Measurements from ENCODE around the gene TRIM27. TPM values are rescaled to one million over a fixed set of nuclear protein-coding genes. Genes with fewer than 3 reads are reported as not detected.

Gene TRIM27
- total and polyA plus RNA-seq, 2 donors (not counting 1 experiment from before 2014, with no cell fraction given), result 42.7 to 43.8 TPM

DNA sequence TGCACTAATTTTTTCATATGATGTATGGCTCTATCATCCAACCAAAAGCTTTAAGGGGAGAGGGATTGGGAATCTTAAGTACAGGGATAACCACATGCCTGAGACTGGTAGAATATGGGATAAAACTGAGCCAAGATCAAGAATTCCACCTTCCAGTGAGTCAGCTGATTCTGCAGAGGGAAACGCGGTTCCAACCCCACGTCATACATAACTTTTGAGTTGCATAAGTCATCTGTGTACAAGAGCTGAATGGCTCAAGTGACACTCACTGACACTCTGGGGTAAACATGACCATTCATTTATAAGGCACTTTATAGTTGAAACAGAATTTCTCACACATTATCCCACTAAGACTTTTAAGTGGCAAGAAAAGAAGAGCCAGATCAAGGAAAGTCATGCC lies 16.4 kb downstream of the TRIM27 start:
- no peak overlapping the region for H3K4me3 ChIP-seq (replicated peaks in 1 of 4; ENCODE audit: control extremely low read depth in 1 of 4, insufficient read depth in 1 of 4, low read depth in 3 of 4, low read length in 4 of 4)
- TF ChIP-seq, protein P1, sequence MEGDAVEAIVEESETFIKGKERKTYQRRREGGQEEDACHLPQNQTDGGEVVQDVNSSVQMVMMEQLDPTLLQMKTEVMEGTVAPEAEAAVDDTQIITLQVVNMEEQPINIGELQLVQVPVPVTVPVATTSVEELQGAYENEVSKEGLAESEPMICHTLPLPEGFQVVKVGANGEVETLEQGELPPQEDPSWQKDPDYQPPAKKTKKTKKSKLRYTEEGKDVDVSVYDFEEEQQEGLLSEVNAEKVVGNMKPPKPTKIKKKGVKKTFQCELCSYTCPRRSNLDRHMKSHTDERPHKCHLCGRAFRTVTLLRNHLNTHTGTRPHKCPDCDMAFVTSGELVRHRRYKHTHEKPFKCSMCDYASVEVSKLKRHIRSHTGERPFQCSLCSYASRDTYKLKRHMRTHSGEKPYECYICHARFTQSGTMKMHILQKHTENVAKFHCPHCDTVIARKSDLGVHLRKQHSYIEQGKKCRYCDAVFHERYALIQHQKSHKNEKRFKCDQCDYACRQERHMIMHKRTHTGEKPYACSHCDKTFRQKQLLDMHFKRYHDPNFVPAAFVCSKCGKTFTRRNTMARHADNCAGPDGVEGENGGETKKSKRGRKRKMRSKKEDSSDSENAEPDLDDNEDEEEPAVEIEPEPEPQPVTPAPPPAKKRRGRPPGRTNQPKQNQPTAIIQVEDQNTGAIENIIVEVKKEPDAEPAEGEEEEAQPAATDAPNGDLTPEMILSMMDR (conservative IDR thresholded peaks at IDR 0.05 in 1 of 2, IDR thresholded peaks at IDR 0.05 in 1 of 2; ENCODE audit: low read depth in 1 of 2, low read length in 2 of 2), result no peak
- TF ChIP-seq EZH2 (IDR thresholded peaks at IDR 0.05; ENCODE audit: low read length, missing control alignments), result no peak
- H4K20me1 ChIP-seq (ENCODE audit: control insufficient read depth, extremely low read depth, insufficient read depth, low read length), result no peaks in the 10 kb centered on the region
- peak; percentile 75 to 96 for DNase-seq (ENCODE audit: low read depth in 2 of 2)
- no peak overlapping the region for H2AFZ ChIP-seq (ENCODE audit: low read length)
- no peaks in the 10 kb centered on the region for H3K27me3 ChIP-seq (ENCODE audit: control insufficient read depth, insufficient read depth, low read length)
- H3K79me2 ChIP-seq (ENCODE audit: control insufficient read depth, insufficient read depth, low read length), result no peaks in the 10 kb centered on the region
- H3K27ac ChIP-seq (ENCODE audit: insufficient read depth, low read length), result peak overlapping the region; percentile 27
- H3K4me2 ChIP-seq (ENCODE audit: extremely low read depth, insufficient read depth, low read length), result no peak overlapping the region
- no peak overlapping the region for H3K9ac ChIP-seq (ENCODE audit: insufficient read depth, low read length)
- no peaks in the 10 kb centered on the region for H3K9me3 ChIP-seq (ENCODE audit: control insufficient read depth, insufficient read depth, low read depth, low read length)
- peaks cover 30% of the 10 kb centered on the region for H3K36me3 ChIP-seq (ENCODE audit: control insufficient read depth, insufficient read depth, low read length)
- H3K4me1 ChIP-seq (ENCODE audit: control insufficient read depth, extremely low read depth, insufficient read depth, low read length), result no peaks in the 10 kb centered on the region

DNA sequence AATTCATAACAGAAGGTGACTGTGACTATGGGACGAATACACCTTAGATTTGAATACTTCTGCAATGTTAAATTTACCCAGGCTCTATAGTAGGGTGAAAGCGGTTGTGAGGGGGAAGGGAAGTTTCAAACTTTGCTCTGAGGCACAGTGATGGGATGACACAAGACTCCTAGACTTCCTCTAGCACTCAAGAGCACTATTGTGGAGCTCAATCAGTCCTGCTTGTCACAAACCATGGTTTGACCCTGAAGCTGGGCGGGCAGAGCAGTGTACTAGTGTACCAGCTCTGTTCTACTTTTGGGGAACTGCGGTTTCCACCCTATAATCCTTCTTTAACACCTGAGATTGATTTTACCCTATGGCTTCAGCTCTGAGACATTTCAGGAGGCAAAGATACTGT lies 17.1 kb downstream of the TRIM27 start:
- H3K27ac ChIP-seq (ENCODE audit: insufficient read depth, low read length), result no peak overlapping the region
- TF ChIP-seq, protein P1 (conservative IDR thresholded peaks at IDR 0.05 in 1 of 2, IDR thresholded peaks at IDR 0.05 in 1 of 2; ENCODE audit: low read depth in 1 of 2, low read length in 2 of 2), result no peak
- no peak for TF ChIP-seq EZH2 (IDR thresholded peaks at IDR 0.05; ENCODE audit: low read length, missing control alignments)
- H2AFZ ChIP-seq (ENCODE audit: low read length), result no peak overlapping the region
- H4K20me1 ChIP-seq (ENCODE audit: control insufficient read depth, extremely low read depth, insufficient read depth, low read length), result no peaks in the 10 kb centered on the region
- no peaks in the 10 kb centered on the region for H3K27me3 ChIP-seq (ENCODE audit: control insufficient read depth, insufficient read depth, low read length)
- DNase-seq (ENCODE audit: low read depth in 2 of 2), result no peak
- no peaks in the 10 kb centered on the region for H3K4me1 ChIP-seq (ENCODE audit: control insufficient read depth, extremely low read depth, insufficient read depth, low read length)
- H3K9ac ChIP-seq (ENCODE audit: insufficient read depth, low read length), result no peak overlapping the region
- H3K79me2 ChIP-seq (ENCODE audit: control insufficient read depth, insufficient read depth, low read length), result no peaks in the 10 kb centered on the region
- no peaks in the 10 kb centered on the region for H3K9me3 ChIP-seq (ENCODE audit: control insufficient read depth, insufficient read depth, low read depth, low read length)
- H3K36me3 ChIP-seq (ENCODE audit: control insufficient read depth, insufficient read depth, low read length), result peaks cover 29% of the 10 kb centered on the region
- H3K4me2 ChIP-seq (ENCODE audit: extremely low read depth, insufficient read depth, low read length), result no peak overlapping the region
- H3K4me3 ChIP-seq (replicated peaks in 1 of 4; ENCODE audit: control extremely low read depth in 1 of 4, insufficient read depth in 1 of 4, low read depth in 3 of 4, low read length in 4 of 4), result no peak overlapping the region

DNA sequence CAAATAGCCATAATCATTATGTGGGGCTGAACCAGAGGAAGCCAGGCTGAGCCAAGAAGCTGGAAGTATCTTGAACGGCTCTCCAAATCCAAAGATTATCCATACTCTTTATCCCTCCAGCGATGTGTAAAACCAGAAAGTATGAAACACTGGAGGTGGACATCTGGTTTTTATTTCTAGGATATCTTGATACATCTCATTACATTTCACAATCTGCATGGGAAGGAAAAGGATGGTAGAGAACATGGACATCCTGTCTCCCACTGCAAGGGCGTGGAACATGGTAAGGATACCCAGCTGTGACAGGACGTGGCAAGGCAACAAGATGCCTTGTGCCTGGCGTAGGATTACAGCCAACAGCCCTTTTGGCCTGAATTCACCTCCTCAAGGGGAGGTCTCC lies 20.1 kb downstream of the TRIM27 start:
- no peak for DNase-seq (ENCODE audit: low read depth in 2 of 2)
- H3K4me1 ChIP-seq (ENCODE audit: control insufficient read depth, extremely low read depth, insufficient read depth, low read length), result no peaks in the 10 kb centered on the region
- no peak for TF ChIP-seq EZH2 (IDR thresholded peaks at IDR 0.05; ENCODE audit: low read length, missing control alignments)
- TF ChIP-seq, protein P1 (conservative IDR thresholded peaks at IDR 0.05 in 1 of 2, IDR thresholded peaks at IDR 0.05 in 1 of 2; ENCODE audit: low read depth in 1 of 2, low read length in 2 of 2), result no peak
- no peak overlapping the region for H3K9ac ChIP-seq (ENCODE audit: insufficient read depth, low read length)
- no peak overlapping the region for H3K4me2 ChIP-seq (ENCODE audit: extremely low read depth, insufficient read depth, low read length)
- H2AFZ ChIP-seq (ENCODE audit: low read length), result no peak overlapping the region
- no peak overlapping the region for H3K27ac ChIP-seq (ENCODE audit: insufficient read depth, low read length)
- H3K9me3 ChIP-seq (ENCODE audit: control insufficient read depth, insufficient read depth, low read depth, low read length), result no peaks in the 10 kb centered on the region
- peaks cover 23% of the 10 kb centered on the region for H3K36me3 ChIP-seq (ENCODE audit: control insufficient read depth, insufficient read depth, low read length)
- H4K20me1 ChIP-seq (ENCODE audit: control insufficient read depth, extremely low read depth, insufficient read depth, low read length), result no peaks in the 10 kb centered on the region
- no peaks in the 10 kb centered on the region for H3K79me2 ChIP-seq (ENCODE audit: control insufficient read depth, insufficient read depth, low read length)
- H3K27me3 ChIP-seq (ENCODE audit: control insufficient read depth, insufficient read depth, low read length), result no peaks in the 10 kb centered on the region
- H3K4me3 ChIP-seq (replicated peaks in 1 of 4; ENCODE audit: control extremely low read depth in 1 of 4, insufficient read depth in 1 of 4, low read depth in 3 of 4, low read length in 4 of 4), result no peak overlapping the region
